HepG2 (cell line): ENCODE measurements around the gene NRSN2. TPM values are rescaled to one million over a fixed set of nuclear protein-coding genes. Genes with fewer than 3 reads are reported as not detected.
A peak's percentile ranks its signal among the peaks of the same experiment; 100 is the strongest.

Source experiments
- BRD4 ChIP-seq: sonication (generic); formaldehyde crosslinking; IDR thresholded peaks from 2 replicates; pipeline ENCODE4 v1.4.0; 2020; ENCODE audit warnings: missing genetic modification reagents
- ELF1 ChIP-seq: sonication (generic); formaldehyde crosslinking; IDR thresholded peaks from 2 replicates; pipeline ENCODE4 v1.4.0; 2020; ENCODE audit warnings: missing genetic modification reagents
- EP300 ChIP-seq, 3 experiments: sonication (generic) in 1 of 3; formaldehyde crosslinking in 1 of 3; IDR thresholded peaks; 2 replicates each; pipeline versions ENCODE4 v1.5.1 to v1.6.1; 2011 to 2020; ENCODE audit warnings: low read depth in 2 of 3, low read length in 2 of 3, borderline replicate concordance in 1 of 3, improper control_type of control experiment in 1 of 3, mild to moderate bottlenecking in 1 of 3, missing genetic modification reagents in 1 of 3, moderate library complexity in 1 of 3
- JUN ChIP-seq: sonication (generic); formaldehyde crosslinking; IDR thresholded peaks from 2 replicates; pipeline ENCODE4 v1.4.0; 2020; ENCODE audit warnings: mild to moderate bottlenecking, missing genetic modification reagents
- KLF11 ChIP-seq: IDR thresholded peaks from 2 replicates; pipeline ENCODE4 v1.6.1; 2016; ENCODE audit warnings: missing compliant biosample characterization
- MAF1 ChIP-seq: sonication (generic); formaldehyde crosslinking; IDR thresholded peaks from 2 replicates; pipeline ENCODE4 v1.5.0; 2020; ENCODE audit warnings: missing genetic modification reagents, borderline replicate concordance
- MATR3 ChIP-seq: sonication (generic); formaldehyde crosslinking; IDR thresholded peaks from 2 replicates; pipeline ENCODE4 v1.4.0; 2020; ENCODE audit warnings: missing genetic modification reagents
- NCOR1 ChIP-seq: fragments of 200-600 bp; sonication (generic); IDR thresholded peaks from 2 replicates; pipeline ENCODE4 v1.7.0; 2017; ENCODE audit warnings: antibody characterized with exemption, low read length, borderline replicate concordance
- PITX1 ChIP-seq: sonication (generic); formaldehyde crosslinking; IDR thresholded peaks from 2 replicates; pipeline ENCODE4 v1.5.1; 2020; ENCODE audit warnings: mild to moderate bottlenecking, missing genetic modification reagents
- RBFOX2 ChIP-seq: fragments of 200-400 bp; formaldehyde crosslinking; IDR thresholded peaks from 2 replicates; pipeline ENCODE4 v1.6.1; 2017; ENCODE audit warnings: low read depth, mild to moderate bottlenecking, low read length
- SKIL ChIP-seq: sonication (generic); formaldehyde crosslinking; IDR thresholded peaks from 2 replicates; pipeline ENCODE4 v1.8.0; 2022; ENCODE audit warnings: missing genetic modification reagents, mild to moderate bottlenecking, moderate library complexity, borderline replicate concordance
- TFE3 ChIP-seq: IDR thresholded peaks from 2 replicates; pipeline ENCODE4 v1.6.1; 2016
- TRIM22 ChIP-seq: fragments of 450-650 bp; IDR thresholded peaks from 2 replicates; pipeline ENCODE4 v1.6.1; 2017
- USF2 ChIP-seq, 2 experiments: sonication (generic) in 1 of 2; formaldehyde crosslinking in 1 of 2; IDR thresholded peaks; 2 replicates each; pipeline versions ENCODE4 v1.5.1 to v1.6.1; 2011 to 2020; ENCODE audit warnings: borderline replicate concordance in 1 of 2, low read depth in 1 of 2, low read length in 1 of 2, mild to moderate bottlenecking in 1 of 2, missing genetic modification reagents in 1 of 2, moderate library complexity in 1 of 2
- ZBTB26 ChIP-seq: IDR thresholded peaks from 2 replicates; pipeline ENCODE4 v1.6.1; 2016; ENCODE audit warnings: missing compliant biosample characterization, missing genetic modification reagents, borderline replicate concordance
- ZNF207 ChIP-seq: fragments of 450-650 bp; IDR thresholded peaks from 2 replicates; pipeline ENCODE4 v1.6.1; 2016; ENCODE audit warnings: antibody characterized with exemption, borderline replicate concordance
- ZNF451 ChIP-seq: sonication (generic); formaldehyde crosslinking; IDR thresholded peaks from 2 replicates; pipeline ENCODE4 v1.5.0; 2020; ENCODE audit warnings: mild to moderate bottlenecking, missing genetic modification reagents
- ZNF672 ChIP-seq: sonication (generic); formaldehyde crosslinking; IDR thresholded peaks from 2 replicates; pipeline ENCODE4 v1.8.1; 2022; ENCODE audit warnings: missing genetic modification reagents
- ZSCAN9 ChIP-seq: IDR thresholded peaks from 2 replicates; pipeline ENCODE4 v1.6.1; 2016; ENCODE audit warnings: borderline replicate concordance
- polyA plus RNA-seq, 8 experiments: library from polyadenylated mRNA; depleted of rRNA in 3 of 8; stranded (reverse) in 7 of 8; unstranded in 1 of 8; fragments of >200 nt; fragmentation: Illumina TruSeq in 4 of 8; extraction: Trizol in 4 of 8; gene quantifications; 2 replicates each; pipeline versions ENCODE4 v1.2.1 to v1.2.3, GENCODE V29; 2011 to 2016; ENCODE audit warnings: low read depth in 4 of 8, missing spikeins in 1 of 8, mixed read lengths in 1 of 8; ENCODE audit not compliant: insufficient read depth in 1 of 8
- total RNA-seq, 5 experiments: library from RNA; depleted of rRNA; stranded (reverse); fragments of >200 nt; fragmentation: Illumina TruSeq; extraction: Trizol; gene quantifications; 2 replicates each; pipeline ENCODE4 v1.2.3, GENCODE V29; 2016; ENCODE audit warnings: low read depth in 1 of 5

The NRSN2 gene
- total and polyA plus RNA-seq, 2 of the 13 experiments (the other 11 are each of a cell fraction or from before 2014, with no cell fraction given): 32.3 to 49.4 TPM

GRCh38 chr20:324177-325044 lies 22.5 kb upstream of the NRSN2 start (continued):
- peak; percentile 95 for TF ChIP-seq TFE3 (CRISPR knock-in tag)
- peak; percentile 84 for TF ChIP-seq PITX1 (CRISPR knock-in tag)
- peak; percentile 68 for TF ChIP-seq USF2 (IDR thresholded peaks at IDR 0.05; ENCODE audit: low read depth, low read length)
- TF ChIP-seq USF2 (CRISPR knock-in tag; IDR thresholded peaks at IDR 0.05; ENCODE audit: borderline replicate concordance): peak; percentile 68; the same call in 1 of the 2 replicates
- TF ChIP-seq ZSCAN9: peak; percentile 75; the same call in 1 of the 2 replicates
- TF ChIP-seq MATR3 (CRISPR knock-in tag): no peak
- TF ChIP-seq ZNF207: no peak
- peak; percentile 59 to 71; a peak in 3 of 4 replicates for TF ChIP-seq EP300 (IDR thresholded peaks at IDR 0.05; ENCODE audit: low read depth in 2 of 2, low read length in 2 of 2)
- TF ChIP-seq EP300 (CRISPR knock-in tag; IDR thresholded peaks at IDR 0.05; ENCODE audit: borderline replicate concordance): peak; percentile 77
- no peak for TF ChIP-seq TRIM22
- TF ChIP-seq BRD4 (CRISPR knock-in tag): peak; percentile 89
- TF ChIP-seq SKIL (CRISPR knock-in tag): peak; percentile 95
- TF ChIP-seq ZNF672 (CRISPR knock-in tag): peak; percentile 96; the same call in 1 of the 2 replicates
- peak; percentile 99 for TF ChIP-seq RBFOX2
- TF ChIP-seq JUN: peak; percentile 93
- peak; percentile 56 for TF ChIP-seq ELF1 (CRISPR knock-in tag)
- no peak; the same call in 1 of the 2 replicates for TF ChIP-seq ZBTB26 (CRISPR knock-in tag)
- 0 out of 2 replicates have a peak, but pooled peaks have one; percentile 23 for TF ChIP-seq NCOR1
- peak; percentile 99 for TF ChIP-seq ZNF451 (CRISPR knock-in tag)
- TF ChIP-seq KLF11 (CRISPR knock-in tag): 0 out of 2 replicates have a peak, but pooled peaks have one; percentile 22
- peak; percentile 92 for TF ChIP-seq MAF1
